ENCODE results near the gene P2RX2.
A peak's percentile ranks its signal among the peaks of the same experiment; 100 is the strongest.
"Not testable (repeated sequence)": the region's sequence is repeated elsewhere in the genome, so short reads cannot be mapped to it uniquely, and the experiment has no call there.

P2RX2 gene

GRCh38 chr12:132584429-132584828 is 34.1 kb upstream of the P2RX2 start:
- DNase-seq = no peak

GRCh38 chr12:132585177-132585576 is 33.4 kb upstream of the P2RX2 start:
- DNase-seq = no peak

GRCh38 chr12:132586929-132587328 is 31.6 kb upstream of the P2RX2 start:
- no peak for DNase-seq

- no peak for DNase-seq
Observed at GRCh38 chr12:132587781-132588180, 30.8 kb upstream of the P2RX2 start.

GRCh38 chr12:132588319-132588718 is 30.3 kb upstream of the P2RX2 start:
- no peak for DNase-seq

- DNase-seq = no peak
Observed at GRCh38 chr12:132588821-132589669, 29.5 kb upstream of the P2RX2 start.

- DNase-seq = no peak
Observed at GRCh38 chr12:132591107-132591935, 27.3 kb upstream of the P2RX2 start.

GRCh38 chr12:132592282-132592970 is 26.1 kb upstream of the P2RX2 start:
- no peak for DNase-seq

- no peak for DNase-seq
Observed at GRCh38 chr12:132593071-132593470, 25.5 kb upstream of the P2RX2 start.

GRCh38 chr12:132593521-132593920 is 25.1 kb upstream of the P2RX2 start:
- no peak for DNase-seq

- DNase-seq = peak; percentile 89
Observed at GRCh38 chr12:132593938-132594358, 24.6 kb upstream of the P2RX2 start.

- DNase-seq = no peak
Observed at GRCh38 chr12:132595183-132595582, 23.4 kb upstream of the P2RX2 start.

- no peak for DNase-seq
Observed at GRCh38 chr12:132596016-132596415, 22.6 kb upstream of the P2RX2 start.

GRCh38 chr12:132597333-132598316 is 21.0 kb upstream of the P2RX2 start:
- peak; percentile 12 for DNase-seq

- not testable (repeated sequence) for DNase-seq
Observed at GRCh38 chr12:132599502-132599901, 19.1 kb upstream of the P2RX2 start.

GRCh38 chr12:132600048-132601032 is 18.2 kb upstream of the P2RX2 start:
- peak; percentile 66 for DNase-seq

- no peak for DNase-seq
Observed at GRCh38 chr12:132601171-132601883, 17.2 kb upstream of the P2RX2 start.

- no peak for DNase-seq
Observed at GRCh38 chr12:132602572-132603239, 15.9 kb upstream of the P2RX2 start.
